Measurements from ENCODE around the gene GKN1.

The GKN1 gene

GRCh38 chr2:68964282-68964681, 10.2 kb upstream of the GKN1 start:
- DNase-seq, result no peak

- no peak for DNase-seq
Measured at GRCh38 chr2:68968221-68968620, 6.2 kb upstream of the GKN1 start.

- DNase-seq, result no peak
Measured at GRCh38 chr2:68969736-68970490, 4.5 kb upstream of the GKN1 start.

GRCh38 chr2:68970566-68971265, 3.7 kb upstream of the GKN1 start:
- no peak for DNase-seq

GRCh38 chr2:68971591-68972231, 2.7 kb upstream of the GKN1 start:
- DNase-seq, result no peak

GRCh38 chr2:68974946-68975665, 670 bp downstream of the GKN1 start:
- no peak for DNase-seq

GRCh38 chr2:68975844-68976243, 1.4 kb downstream of the GKN1 start:
- DNase-seq, result no peak

GRCh38 chr2:68977453-68977852, 3.0 kb downstream of the GKN1 start:
- DNase-seq, result no peak

GRCh38 chr2:68978098-68978497, 3.7 kb downstream of the GKN1 start:
- no peak for DNase-seq

- DNase-seq, result no peak
Measured at GRCh38 chr2:68980956-68981355, 6.5 kb downstream of the GKN1 start.

GRCh38 chr2:68987021-68987503, 12.6 kb downstream of the GKN1 start:
- DNase-seq, result no peak

GRCh38 chr2:68989035-68989434, 14.6 kb downstream of the GKN1 start:
- DNase-seq, result no peak

- no peak for DNase-seq
Measured at GRCh38 chr2:68992341-68992740, 17.9 kb downstream of the GKN1 start.

GRCh38 chr2:68992933-68993332, 18.5 kb downstream of the GKN1 start:
- no peak for DNase-seq

GRCh38 chr2:68993660-68994059, 19.2 kb downstream of the GKN1 start:
- DNase-seq, result no peak

GRCh38 chr2:68994864-68995263, 20.4 kb downstream of the GKN1 start:
- no peak for DNase-seq

GRCh38 chr2:68995916-68996315, 21.5 kb downstream of the GKN1 start:
- DNase-seq, result no peak

GRCh38 chr2:68997401-68997800, 23.0 kb downstream of the GKN1 start:
- DNase-seq, result no peak

GRCh38 chr2:69001879-69002278, 27.4 kb downstream of the GKN1 start:
- DNase-seq, result no peak

GRCh38 chr2:69003731-69004130, 29.3 kb downstream of the GKN1 start:
- DNase-seq, result no peak

GRCh38 chr2:69007169-69007568, 32.7 kb downstream of the GKN1 start:
- no peak for DNase-seq

GRCh38 chr2:69007603-69008002, 33.2 kb downstream of the GKN1 start:
- DNase-seq, result no peak

Data from right forelimb (tissue), 1 donor.